CD4-positive, alpha-beta T cell treated with Interleukin-21 for 1 hour (primary cell): ENCODE data around the gene PSMD12.
"Not testable (repeated sequence)": the region's sequence is repeated elsewhere in the genome, so short reads cannot be mapped to it uniquely, and the experiment has no call there.

Experiments
- DNase-seq: peaks from one replicate; pipeline ENCODE4 v3.0.0-alpha.2; 2020

The PSMD12 gene

DNA sequence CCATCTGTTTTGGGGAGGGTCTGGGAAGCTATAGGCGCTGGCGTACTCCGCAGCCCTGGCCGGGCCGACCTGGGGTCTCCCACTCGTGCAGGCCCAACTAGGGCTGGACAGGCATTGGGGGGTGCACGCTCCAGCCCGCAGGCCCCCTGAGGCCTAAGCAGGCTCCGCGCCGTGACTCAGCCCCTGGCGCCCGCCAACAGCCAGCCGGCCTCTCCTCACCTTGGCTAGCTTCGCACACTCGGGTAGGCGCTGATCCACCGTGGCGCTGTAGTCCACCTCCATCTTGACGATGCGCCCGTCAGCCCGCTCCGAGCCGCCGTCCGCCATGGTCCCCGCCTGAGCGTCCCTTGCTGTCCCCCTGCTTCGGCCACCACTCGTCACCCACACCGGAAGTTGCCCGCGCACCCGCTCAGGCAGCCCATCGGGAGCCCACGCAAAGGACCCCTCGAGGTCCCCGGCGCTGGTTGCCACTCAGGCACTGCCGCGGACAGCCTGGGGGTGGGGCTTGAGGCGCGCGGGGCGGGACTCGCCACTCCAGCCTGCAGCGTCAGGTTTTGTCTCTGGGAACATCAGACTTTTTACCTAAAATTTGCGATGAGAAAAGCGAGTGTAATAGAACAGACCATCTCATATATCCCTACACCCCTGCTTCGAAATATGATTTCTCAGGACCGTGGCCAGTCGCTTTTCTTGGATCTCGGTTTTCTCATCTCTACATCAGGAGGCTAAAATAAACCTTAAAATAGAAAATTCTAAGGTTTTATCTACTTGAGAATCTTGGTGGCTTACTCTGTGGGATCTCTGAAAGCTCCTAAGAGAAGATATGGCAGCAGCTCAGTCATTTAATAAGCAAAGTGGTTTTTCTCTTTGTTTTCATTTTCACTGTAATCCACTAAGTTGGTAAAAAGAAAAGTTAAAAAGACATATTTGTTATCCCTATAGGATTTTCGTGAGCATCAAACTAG, at the start of gene PSMD12:
PSMD12 (minus strand) TSS at position 385 of the 965 bp plus-strand sequence; CDS start at position 327, 58 bp downstream.
- peak; percentile 94 for DNase-seq

DNA sequence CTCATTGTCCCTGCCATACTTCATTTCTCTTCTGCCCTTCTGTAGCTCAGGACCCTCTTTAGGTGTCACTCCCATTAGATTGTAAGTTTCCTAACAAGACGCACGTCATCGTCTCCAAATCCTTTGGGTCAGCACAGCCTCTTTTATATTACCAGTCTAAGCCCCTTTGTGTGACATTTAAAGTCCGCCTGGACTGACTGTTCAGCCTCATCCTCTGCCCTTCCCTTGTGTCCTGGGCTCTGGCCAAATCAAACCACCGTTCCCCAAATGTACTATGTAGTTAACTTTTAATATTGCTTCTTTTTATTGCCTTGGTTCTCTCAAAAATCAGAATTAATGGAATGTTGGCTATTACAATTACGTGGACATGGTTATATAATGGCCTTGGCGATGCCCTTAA, 48.9 kb upstream of the PSMD12 start:
- DNase-seq: no peak

DNA sequence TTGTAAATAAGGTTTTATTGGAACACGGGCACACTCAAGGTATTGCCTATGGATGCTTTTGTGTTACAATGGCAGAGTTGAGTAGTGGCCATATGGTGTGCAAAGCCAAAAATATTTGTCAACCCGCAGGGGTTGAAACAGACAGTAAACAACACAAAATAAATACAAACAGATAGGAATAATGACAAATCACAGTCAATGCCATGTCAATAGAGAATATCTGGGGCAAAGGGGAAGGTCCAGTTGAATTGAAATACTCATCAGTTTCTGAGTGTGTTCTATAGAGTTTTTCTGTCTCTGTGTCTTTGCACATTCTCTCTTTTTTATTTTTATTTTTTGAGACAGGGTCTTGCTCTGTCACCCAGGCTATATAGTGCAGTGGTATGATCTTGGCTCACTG, 48.2 kb upstream of the PSMD12 start:
- no peak for DNase-seq

DNA sequence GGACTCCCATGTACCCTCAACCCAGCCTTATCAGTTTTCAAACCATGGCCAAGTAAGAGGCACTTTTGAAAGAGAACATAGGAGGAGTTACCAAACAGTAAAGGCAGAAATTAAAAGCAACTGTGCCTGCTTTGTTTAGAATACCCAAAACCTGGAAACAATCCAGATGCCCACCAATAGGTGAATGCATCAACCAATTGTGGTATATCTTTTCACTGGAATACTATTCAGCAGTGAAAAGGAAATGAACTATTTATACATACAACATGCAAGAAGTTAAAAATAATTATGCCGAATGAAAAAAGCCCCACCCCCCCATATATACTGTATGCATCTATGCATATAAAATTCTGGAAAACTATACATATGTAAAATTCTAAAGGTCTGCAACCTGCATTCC, 47.8 kb upstream of the PSMD12 start:
- DNase-seq: no peak

GRCh38 chr17:67413388-67413787, 47.0 kb upstream of the PSMD12 start:
- no peak for DNase-seq

DNA sequence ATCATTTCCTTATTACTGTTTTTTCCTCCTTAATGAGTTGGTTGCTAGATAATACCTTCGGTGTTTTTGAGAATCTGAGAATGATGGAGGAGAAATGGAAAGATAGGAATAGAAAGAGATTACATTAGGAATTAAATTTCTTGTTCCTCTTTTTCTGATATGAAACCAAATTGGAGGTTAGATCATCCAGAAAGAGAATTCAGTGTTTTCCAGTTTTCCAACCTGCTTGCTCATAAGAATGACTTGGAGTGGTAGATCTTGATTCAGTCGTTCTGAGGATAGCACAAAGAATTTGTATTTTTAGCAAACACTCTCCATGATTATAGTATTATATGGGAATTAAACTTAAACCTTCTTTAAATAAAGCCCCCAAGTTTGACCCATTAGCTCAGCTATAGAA, 46.6 kb upstream of the PSMD12 start:
- no peak for DNase-seq

DNA sequence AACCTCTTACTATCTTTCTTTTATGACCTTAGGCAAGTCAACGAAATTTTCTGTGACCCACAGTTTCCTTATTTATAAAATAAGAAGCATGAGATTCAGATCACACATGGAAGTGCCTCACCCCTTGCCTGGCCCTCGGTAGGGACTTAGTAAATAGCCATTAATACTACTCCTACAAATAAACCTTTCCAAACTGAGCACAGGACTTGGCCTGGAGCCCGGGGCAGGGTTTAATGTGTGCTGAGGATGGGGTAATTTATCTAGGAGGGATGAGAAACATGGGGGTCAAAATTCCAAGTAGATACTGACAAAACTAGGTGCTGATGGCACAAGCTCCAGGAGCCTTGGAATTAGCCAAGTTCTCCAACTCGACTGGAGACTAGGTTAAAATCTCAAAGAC, 45.7 kb upstream of the PSMD12 start:
- no peak for DNase-seq

- no peak for DNase-seq
These were observed 45.0 kb upstream of the PSMD12 start for GRCh38 chr17:67411397-67411796.

- DNase-seq: not testable (repeated sequence)
These were observed 42.1 kb upstream of the PSMD12 start for GRCh38 chr17:67408455-67408830.

DNA sequence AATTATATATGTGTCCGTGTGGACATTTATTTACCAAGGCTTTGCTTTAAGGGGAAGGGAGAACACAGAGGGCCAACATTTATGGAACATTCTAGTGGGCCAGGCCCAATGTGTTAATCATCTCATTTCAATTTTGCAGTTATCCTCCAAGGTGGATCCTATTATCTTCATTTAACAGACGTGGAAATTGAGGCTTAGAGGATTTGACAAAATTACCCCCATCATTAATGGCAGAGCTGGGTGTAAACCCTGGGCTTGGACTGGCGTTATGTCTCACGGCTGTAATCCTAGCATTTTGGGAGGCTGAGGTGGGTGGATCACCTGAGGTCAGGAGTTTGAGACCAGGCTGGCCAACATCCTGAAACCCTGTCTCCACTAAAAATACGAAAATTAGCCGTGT, 37.1 kb upstream of the PSMD12 start:
- DNase-seq: no peak

DNA sequence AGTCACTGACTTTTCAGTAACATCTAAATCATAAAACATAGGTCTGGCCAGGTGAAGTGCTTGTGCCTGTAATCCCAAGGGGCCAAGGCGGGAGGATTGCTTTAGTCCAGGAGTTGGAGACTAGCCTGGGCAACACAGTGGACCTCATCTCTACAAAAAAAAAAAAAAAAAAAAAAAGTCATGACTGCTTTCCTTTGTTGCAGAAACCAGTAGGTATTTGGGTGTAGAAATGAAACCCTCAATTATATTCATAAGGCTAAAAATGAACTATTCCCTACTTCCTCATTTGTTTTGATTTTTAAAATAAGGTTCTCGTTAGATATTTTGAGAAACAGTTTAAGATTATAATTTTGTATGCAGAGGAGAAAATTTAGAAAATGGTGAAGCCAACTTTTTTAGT, 36.7 kb upstream of the PSMD12 start:
- DNase-seq: no peak

DNA sequence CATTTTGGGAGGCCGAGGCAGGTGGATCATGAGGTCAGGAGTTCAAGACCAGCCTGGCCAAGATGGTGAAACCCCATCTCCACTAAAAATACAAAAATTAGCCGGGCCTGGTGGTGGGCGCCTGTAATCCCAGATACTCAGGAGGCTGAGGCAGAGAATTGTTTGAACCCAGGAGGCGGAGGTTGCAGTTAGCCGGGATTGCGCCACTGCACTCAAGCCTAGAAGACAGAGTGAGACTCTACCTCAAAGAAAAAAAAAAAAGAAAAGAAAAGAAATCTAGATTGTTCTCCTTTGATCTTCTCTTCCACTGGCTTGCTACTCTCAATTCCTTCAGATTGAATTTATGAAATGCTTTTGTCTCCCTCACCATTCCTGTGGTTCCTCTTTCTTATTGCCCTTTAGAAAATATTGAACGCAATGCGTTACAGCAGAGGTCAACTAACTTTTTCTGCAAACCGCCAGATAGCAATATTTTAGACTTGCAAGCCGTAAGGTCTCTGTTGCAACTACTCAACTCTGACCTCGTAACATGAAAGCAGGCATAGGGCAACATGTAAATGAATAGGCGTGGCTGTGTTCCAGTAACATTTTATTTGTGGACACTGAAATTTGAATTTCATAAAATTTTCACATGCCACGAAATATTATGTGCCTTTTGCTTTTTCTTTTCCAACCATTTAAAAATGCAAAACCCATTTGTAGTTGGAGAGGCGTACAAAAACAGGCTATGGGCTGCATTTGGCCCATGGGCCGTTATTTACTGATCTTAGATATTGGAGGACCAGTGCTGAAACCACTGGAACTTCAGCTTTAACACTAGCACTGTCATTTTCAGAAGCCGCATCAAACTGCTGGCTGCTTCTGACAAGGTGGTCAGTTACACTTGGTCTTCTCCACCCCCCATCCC, 35.5 kb upstream of the PSMD12 start:
- no peak for DNase-seq

DNA sequence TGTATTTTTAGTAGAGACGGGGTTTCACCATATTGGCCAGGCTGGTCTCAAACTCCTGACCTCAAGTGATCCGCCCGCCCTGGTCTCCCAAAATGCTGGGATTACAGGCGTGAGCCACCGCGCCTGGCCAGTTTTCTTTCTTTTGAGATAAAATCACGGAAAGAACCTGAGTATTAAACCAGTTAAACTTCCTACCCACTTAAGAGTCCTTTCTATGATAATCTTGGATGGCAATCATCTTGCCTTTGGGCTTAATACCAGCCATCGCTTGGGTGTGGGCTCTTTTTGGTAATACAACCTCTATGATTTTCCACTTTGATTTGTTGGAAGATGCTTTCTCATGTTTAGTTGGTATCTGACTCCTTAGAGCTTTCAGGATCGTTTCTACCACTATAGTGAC, 34.7 kb upstream of the PSMD12 start:
- DNase-seq: no peak

DNA sequence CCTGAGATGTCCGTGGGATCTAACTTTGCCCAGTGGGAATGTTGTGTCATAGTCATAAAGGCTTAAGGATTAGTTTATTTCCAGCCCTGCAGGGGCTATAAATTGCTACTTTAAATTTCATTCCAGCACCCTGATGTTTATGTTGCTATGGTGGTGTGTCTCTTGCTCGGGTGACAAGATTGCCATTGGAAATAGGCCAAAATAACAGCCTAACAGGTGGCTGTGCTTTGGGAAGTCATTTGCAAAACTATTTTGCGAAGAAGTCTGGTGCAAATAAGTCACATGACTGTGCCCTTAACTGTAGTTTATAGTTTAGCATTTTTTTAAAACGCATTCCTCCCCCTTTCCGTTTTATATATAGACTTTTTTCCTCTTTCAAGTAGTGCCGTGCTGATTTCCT, 33.8 kb upstream of the PSMD12 start:
- peak; percentile 57 for DNase-seq

DNA sequence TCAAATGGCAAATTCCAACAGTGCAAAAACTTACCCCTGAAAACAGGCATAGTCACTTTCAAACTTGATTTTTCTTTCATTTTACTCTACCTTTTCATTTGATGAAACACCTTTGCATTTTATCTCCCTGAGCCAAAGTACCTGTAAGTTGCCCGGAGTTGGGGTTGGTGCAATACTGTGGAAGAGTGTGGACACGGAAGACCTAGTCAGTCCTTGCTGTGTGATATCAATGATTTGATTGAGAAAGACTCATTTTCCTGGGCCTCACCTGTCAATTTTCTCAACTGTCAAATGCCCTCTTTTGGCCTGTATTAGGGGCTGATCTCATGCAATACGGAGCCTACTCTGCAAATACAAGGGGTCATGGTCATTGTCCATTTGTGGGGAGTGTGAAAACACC, 33.3 kb upstream of the PSMD12 start:
- no peak for DNase-seq

GRCh38 chr17:67393809-67394397, 27.5 kb upstream of the PSMD12 start:
- no peak for DNase-seq

DNA sequence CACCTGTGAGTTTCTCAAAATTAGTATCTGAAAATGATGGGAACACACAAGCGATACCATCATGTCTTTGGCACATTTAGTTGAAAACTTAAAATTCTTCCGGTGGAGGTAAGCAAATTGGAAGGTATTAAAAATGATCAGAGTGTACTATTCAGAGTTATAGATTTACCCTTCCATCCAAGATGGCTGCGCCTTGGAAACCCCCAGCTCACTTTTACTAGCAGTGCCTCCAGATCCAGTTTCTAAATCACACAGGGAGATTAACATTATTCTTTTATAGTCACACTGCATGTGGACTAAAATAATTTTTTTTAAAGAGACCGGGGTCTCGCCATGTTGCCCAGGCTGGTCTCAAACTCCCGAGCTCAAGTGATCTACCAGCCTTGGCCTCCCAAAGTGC, 25.7 kb upstream of the PSMD12 start:
- no peak for DNase-seq

DNA sequence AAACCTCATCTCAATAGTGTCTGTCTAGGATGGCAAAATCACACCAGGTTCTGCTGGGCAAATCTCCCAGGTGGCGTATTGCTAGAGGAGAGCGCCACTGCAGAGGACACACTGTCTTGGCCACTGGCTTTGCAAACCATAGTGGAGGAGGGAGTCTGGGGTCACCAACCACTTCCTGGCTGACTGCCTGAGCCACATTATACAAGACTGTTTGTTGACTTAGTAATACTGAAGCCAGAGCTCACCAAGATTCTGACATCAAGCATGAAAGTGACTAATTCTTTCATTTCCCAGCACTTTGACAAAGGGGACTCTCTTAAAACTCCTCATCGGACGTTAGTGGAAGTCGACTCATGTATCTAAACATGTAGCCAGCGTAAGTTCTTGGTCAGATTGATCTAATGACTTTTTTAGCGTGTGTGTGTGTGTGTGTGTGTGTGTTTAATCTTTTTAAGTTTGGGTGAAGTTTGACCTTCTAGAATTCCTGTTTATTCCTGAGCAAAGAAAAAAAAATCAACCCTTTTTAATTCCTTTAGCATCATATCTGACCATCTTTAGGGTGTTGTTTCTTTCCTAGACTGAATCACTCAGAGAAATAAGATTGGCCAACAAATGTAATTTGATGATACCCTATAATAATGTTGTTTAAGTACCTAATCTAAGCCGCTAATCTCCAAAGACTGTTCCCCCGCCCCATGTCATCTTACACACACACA, 24.4 kb upstream of the PSMD12 start:
- peak; percentile 77 for DNase-seq

DNA sequence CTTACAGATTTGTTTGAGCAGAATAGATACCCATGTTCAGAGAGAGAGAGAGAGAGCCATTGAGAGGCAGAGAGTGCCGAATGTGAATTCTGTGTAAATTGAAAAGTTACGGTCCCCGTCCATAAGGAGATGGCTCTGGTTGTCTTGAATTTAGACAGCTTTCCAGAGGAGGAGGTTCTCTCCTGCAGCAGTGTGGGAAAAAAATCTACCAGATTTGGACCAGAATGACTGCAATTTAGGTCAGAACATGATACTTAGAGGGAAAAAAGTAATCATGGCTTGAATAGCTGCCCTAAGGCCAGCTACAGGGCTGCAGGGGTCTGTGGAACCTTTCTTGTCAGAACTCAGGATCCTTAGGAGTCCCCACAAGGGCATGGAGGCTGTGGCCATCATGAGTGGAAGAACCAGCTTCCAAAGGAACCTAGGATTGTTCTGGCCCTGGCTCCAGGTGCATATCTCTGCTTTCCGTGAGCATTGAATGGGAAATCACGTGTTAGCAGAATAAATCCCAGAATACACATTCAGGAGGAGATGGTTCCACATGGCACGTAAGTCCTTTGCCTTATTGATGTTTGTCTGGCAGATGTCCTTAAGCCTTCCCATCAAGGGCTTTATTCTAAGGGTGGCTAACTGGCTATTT, 23.7 kb upstream of the PSMD12 start:
- no peak for DNase-seq

DNA sequence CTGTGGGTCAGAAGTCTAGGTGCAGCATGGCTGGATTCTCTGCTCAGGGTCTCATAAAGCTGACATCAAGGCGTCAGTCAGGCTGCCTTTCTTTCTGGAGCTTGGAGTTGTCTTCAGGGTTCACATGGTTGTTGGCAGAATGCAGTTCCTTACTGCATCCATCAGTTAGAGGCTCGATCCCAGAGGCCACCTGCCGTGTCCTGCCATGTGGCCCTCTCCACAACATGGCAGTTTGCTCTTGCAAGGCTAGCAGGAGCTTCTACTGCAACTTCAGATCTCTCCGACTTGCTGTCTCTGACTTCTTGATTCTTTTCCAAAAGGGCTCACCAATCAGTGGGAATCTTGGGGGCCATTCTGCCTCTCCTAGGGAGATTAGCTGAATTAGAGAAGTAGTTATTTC, 22.6 kb upstream of the PSMD12 start:
- no peak for DNase-seq

DNA sequence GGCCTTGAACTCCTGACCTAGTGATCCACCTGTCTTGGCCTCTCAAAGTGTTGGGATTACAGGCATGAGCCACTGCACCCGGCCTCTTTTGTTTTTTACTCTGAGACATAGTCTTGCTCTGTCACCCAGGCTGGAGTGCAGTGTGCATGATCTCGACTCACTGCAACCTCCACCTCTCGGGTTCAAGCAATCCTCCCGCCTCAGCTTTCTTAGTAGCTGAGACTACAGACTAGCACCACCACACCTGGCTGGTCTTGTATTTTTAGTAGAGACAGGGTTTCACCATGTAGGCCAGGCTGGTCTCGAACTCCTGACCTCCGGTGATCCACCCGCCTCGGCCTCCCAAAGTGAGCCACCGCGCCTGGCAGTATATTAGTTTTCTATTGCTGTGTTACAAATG, 22.2 kb upstream of the PSMD12 start:
- not testable (repeated sequence) for DNase-seq

- DNase-seq: peak; percentile 64
These were observed 20.7 kb upstream of the PSMD12 start for GRCh38 chr17:67386965-67387551.
